ENCODE results near the gene HOTAIR.

The HOTAIR gene

GRCh38 chr12:53937596-53938325 is 37.0 kb downstream of the HOTAIR start:
- no peak overlapping the region for H3K4me3 ChIP-seq (ENCODE audit: low read length)
- H3K4me1 ChIP-seq (ENCODE audit: insufficient read depth, low read length), result peaks cover 3% of the 10 kb centered on the region
- H3K9me3 ChIP-seq (ENCODE audit: low read length), result peaks cover 2% of the 10 kb centered on the region
- H3K27me3 ChIP-seq (ENCODE audit: insufficient read depth, low read length), result peaks cover 94% of the 10 kb centered on the region
- H3K36me3 ChIP-seq (ENCODE audit: insufficient read depth, low read length), result no peaks in the 10 kb centered on the region
- H2AFZ ChIP-seq (ENCODE audit: low read depth, low read length), result no peak overlapping the region

- H3K9me3 ChIP-seq (ENCODE audit: low read length), result peaks cover 2% of the 10 kb centered on the region
- H3K27me3 ChIP-seq (ENCODE audit: insufficient read depth, low read length), result peaks cover 96% of the 10 kb centered on the region
- H2AFZ ChIP-seq (ENCODE audit: low read depth, low read length), result no peak overlapping the region
- no peak overlapping the region for H3K4me3 ChIP-seq (ENCODE audit: low read length)
- H3K4me1 ChIP-seq (ENCODE audit: insufficient read depth, low read length), result peaks cover 3% of the 10 kb centered on the region
- H3K36me3 ChIP-seq (ENCODE audit: insufficient read depth, low read length), result no peaks in the 10 kb centered on the region
Measured at GRCh38 chr12:53937099-53937498, 37.7 kb downstream of the HOTAIR start.

DNA sequence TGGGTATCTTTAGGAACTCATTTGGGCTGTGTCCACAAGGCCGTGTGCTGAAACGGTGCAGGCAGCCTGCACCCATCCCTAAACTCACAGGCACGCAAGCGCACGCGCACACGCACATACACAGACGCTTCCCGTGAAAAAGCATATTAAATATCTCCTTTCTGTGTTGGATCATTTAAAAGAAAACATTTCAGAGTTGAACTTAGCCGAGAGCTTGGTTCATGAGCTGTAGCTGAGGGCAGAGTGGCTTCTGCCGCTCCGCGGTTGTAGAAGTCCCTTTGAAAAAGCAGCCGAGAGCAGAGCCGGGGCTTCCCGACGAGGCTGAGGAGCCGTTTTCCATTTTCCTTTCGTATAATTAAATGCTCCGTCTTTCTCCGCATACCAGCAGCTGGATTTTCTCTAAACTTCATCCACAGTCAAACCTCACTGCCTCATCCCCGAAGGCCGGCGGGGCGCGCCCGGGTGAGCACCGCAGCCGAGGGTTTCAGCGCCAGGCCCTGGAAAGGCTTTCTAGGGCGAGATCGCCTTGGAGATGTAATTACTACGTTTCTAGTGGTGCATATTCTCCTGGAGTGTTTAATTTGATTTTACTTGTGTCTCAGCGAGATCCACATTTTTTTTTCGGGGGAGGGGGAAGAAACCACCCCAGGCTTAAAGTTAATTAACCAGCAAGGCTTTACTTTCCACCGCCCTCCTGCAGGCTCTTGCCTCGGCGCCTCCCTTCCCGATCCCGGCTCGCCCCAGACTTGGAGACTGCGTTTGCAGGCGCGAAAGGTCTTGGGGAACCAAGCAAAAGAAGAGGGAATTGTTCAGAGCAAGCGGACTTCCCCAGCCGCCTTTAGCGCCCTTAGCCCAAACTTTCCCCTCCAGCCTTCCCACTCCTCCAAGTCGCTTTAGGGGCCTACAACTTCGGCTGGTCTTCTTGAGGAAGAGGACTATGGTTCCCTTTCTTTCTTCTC is 39.1 kb downstream of the HOTAIR start:
- Histone ChIP-seq H3K27me3 (ENCODE audit: insufficient read depth, low read length) (peaks cover 96% of the 10 kb centered on the region), H3K4me1 (ENCODE audit: insufficient read depth, low read length) (peaks cover 3% of the 10 kb centered on the region), H2AFZ (ENCODE audit: low read depth, low read length) (no peak overlapping the region), H3K4me3 (ENCODE audit: low read length) (no peak overlapping the region), H3K36me3 (ENCODE audit: insufficient read depth, low read length) (no peaks in the 10 kb centered on the region), H3K9me3 (ENCODE audit: low read length) (peaks cover 2% of the 10 kb centered on the region)

DNA sequence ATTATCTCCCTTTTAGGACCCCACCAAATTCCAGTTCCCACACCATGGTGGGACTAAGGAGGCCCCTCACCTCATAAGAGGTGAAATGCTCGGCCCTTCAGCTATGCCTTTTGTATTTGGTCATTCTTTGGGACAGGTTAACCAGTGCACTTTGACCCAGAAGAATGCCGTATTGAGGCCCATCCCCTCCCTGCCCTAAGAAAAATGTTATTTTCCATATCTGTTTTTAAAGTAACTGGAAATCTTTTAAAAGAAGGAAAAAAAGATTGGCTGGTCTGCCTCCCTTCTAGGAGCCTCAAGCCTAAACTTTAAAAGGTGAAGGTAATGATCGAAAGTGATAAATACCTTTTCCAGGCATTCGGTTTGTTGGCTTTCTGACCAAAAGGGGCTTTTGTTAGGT is 41.8 kb downstream of the HOTAIR start:
- H2AFZ ChIP-seq (ENCODE audit: low read depth, low read length), result no peak overlapping the region

GRCh38 chr12:53931844-53932581 is 42.7 kb downstream of the HOTAIR start:
- Histone ChIP-seq H2AFZ (ENCODE audit: low read depth, low read length) (no peak overlapping the region), H3K4me1 (ENCODE audit: insufficient read depth, low read length) (peaks cover 3% of the 10 kb centered on the region), H3K4me3 (ENCODE audit: low read length) (no peak overlapping the region), H3K9me3 (ENCODE audit: low read length) (peaks cover 3% of the 10 kb centered on the region), H3K27me3 (ENCODE audit: insufficient read depth, low read length) (peaks cover 97% of the 10 kb centered on the region), H3K36me3 (ENCODE audit: insufficient read depth, low read length) (no peaks in the 10 kb centered on the region)

More for the DNA sequence above, 41.8 kb downstream of the HOTAIR start:
- no peak overlapping the region for H3K4me3 ChIP-seq (ENCODE audit: low read length)
- no peaks in the 10 kb centered on the region for H3K36me3 ChIP-seq (ENCODE audit: insufficient read depth, low read length)
- peaks cover 3% of the 10 kb centered on the region for H3K4me1 ChIP-seq (ENCODE audit: insufficient read depth, low read length)
- peaks cover 3% of the 10 kb centered on the region for H3K9me3 ChIP-seq (ENCODE audit: low read length)
- peaks cover 97% of the 10 kb centered on the region for H3K27me3 ChIP-seq (ENCODE audit: insufficient read depth, low read length)

GRCh38 chr12:53930591-53931255 is 44.0 kb downstream of the HOTAIR start:
- Histone ChIP-seq H3K36me3 (ENCODE audit: insufficient read depth, low read length) (no peaks in the 10 kb centered on the region), H3K27me3 (ENCODE audit: insufficient read depth, low read length) (peaks cover 97% of the 10 kb centered on the region), H2AFZ (ENCODE audit: low read depth, low read length) (no peak overlapping the region), H3K4me1 (ENCODE audit: insufficient read depth, low read length) (peaks cover 3% of the 10 kb centered on the region), H3K4me3 (ENCODE audit: low read length) (no peak overlapping the region), H3K9me3 (ENCODE audit: low read length) (peaks cover 2% of the 10 kb centered on the region)

DNA sequence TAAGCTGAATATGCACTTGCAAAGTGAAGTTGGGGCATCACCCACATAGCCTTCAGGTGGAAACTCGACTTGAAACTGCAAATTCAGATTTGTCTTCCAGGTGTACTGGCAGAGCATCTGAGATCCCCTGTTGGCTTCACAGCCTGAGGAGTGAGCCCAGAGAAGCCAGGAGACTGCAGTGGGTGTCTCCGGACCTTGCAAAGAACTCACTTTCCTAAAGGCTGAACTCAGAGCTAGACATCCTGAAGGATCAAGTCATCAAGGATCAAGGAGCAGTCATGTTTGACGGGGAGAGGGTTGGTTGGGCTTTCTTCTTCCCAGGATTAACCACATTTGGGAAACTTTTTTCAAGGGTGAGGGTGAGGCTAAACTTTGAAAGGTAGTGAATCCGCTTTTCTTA is 45.2 kb downstream of the HOTAIR start:
- no peaks in the 10 kb centered on the region for H3K4me1 ChIP-seq (ENCODE audit: insufficient read depth, low read length)
- H3K27me3 ChIP-seq (ENCODE audit: insufficient read depth, low read length), result peaks cover 94% of the 10 kb centered on the region
- H3K9me3 ChIP-seq (ENCODE audit: low read length), result peaks cover 2% of the 10 kb centered on the region
- H3K4me3 ChIP-seq (ENCODE audit: low read length), result no peak overlapping the region
- H3K36me3 ChIP-seq (ENCODE audit: insufficient read depth, low read length), result no peaks in the 10 kb centered on the region
- H2AFZ ChIP-seq (ENCODE audit: low read depth, low read length), result no peak overlapping the region

- H3K4me3 ChIP-seq (ENCODE audit: low read length), result no peak overlapping the region
- H3K27me3 ChIP-seq (ENCODE audit: insufficient read depth, low read length), result peaks cover 93% of the 10 kb centered on the region
- no peaks in the 10 kb centered on the region for H3K4me1 ChIP-seq (ENCODE audit: insufficient read depth, low read length)
- no peaks in the 10 kb centered on the region for H3K36me3 ChIP-seq (ENCODE audit: insufficient read depth, low read length)
- no peak overlapping the region for H2AFZ ChIP-seq (ENCODE audit: low read depth, low read length)
- peaks cover 2% of the 10 kb centered on the region for H3K9me3 ChIP-seq (ENCODE audit: low read length)
Measured at GRCh38 chr12:53928054-53928835, 46.5 kb downstream of the HOTAIR start.

- Histone ChIP-seq H2AFZ (ENCODE audit: low read depth, low read length) (no peak overlapping the region), H3K36me3 (ENCODE audit: insufficient read depth, low read length) (no peaks in the 10 kb centered on the region), H3K9me3 (ENCODE audit: low read length) (peaks cover 2% of the 10 kb centered on the region), H3K27me3 (ENCODE audit: insufficient read depth, low read length) (peaks cover 93% of the 10 kb centered on the region), H3K4me1 (ENCODE audit: insufficient read depth, low read length) (no peaks in the 10 kb centered on the region), H3K4me3 (ENCODE audit: low read length) (no peak overlapping the region)
Measured at GRCh38 chr12:53927220-53928029, 47.3 kb downstream of the HOTAIR start.

DNA sequence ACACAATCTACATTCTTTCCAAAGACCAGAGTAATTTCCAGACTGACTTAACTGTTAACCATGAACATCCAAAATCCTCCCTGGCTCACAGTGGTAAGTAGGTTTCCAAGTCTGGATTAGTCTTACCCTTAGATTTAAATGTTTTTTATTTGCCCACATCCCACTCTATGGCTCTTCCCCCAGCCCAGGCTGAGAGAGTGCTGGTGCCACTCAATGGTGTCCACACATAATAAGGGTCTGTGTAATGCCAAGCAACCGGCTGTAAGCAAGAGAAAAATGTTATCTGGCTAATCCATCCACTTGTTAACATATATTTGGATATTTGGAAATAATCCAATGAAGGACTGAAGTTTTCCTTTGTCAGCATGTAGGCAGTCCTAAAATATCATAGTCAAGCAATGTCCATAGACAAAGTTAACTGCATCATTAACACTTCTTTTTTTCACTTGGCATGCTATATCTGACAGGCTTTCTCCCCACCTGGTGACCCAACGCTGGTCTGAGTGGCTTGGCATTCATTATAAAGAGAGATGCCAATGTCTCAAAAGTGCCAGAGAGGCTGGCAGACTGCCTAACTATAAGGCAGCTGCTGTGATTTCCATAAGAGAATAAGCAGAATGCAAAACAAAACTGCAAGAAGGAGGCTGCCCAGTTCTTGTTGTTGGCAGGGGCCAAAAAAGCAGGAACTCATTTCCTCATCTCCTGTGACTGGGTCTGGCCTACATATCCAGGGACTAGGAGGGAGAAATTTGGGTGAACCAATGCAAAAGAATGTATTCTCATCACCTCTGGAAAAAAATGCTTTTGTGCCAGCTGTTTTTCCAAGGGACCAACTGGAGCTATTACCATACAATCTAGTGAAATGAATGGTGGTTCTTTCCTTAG is 50.0 kb downstream of the HOTAIR start:
- Histone ChIP-seq H3K27me3 (ENCODE audit: insufficient read depth, low read length) (peaks cover 75% of the 10 kb centered on the region), H3K36me3 (ENCODE audit: insufficient read depth, low read length) (no peaks in the 10 kb centered on the region), H3K4me1 (ENCODE audit: insufficient read depth, low read length) (no peaks in the 10 kb centered on the region), H3K9me3 (ENCODE audit: low read length) (peaks cover 2% of the 10 kb centered on the region), H3K4me3 (ENCODE audit: low read length) (no peak overlapping the region), H2AFZ (ENCODE audit: low read depth, low read length) (no peak overlapping the region)
